ENCODE measurements around the gene PLEKHA4.

- TF ChIP-seq CTCF (conservative IDR thresholded peaks at IDR 0.05; ENCODE audit: low read depth, low read length) (no peak), EZH2phosphoT487 (IDR thresholded peaks at IDR 0.05; ENCODE audit: borderline replicate concordance, low read length) (no peak)
Observed at GRCh38 chr19:48910803-48911202, 42.4 kb upstream of the PLEKHA4 start.

All from PC-3 (cell line).